OCI-LY7 (cell line): ENCODE data around the gene LGALS9. TPM values are rescaled to one million over a fixed set of nuclear protein-coding genes. Genes with fewer than 3 reads are reported as not detected.

Source experiments
- BruUV-seq: library from RNA; stranded (reverse); fragments of 400-500 nt; replicated peaks from 2 replicates; lab custom pipeline; 2021; lab: Mats Ljungman, UMichigan
- CTCF ChIA-PET: fragments of 300-600 bp; sonication (Branson Sonifier 250); formaldehyde crosslinking; loops from one replicate; lab custom pipeline; 2022; ENCODE audit warnings: antibody characterized with exemption; ENCODE audit not compliant: unreplicated experiment; lab: Charles Lee
- POLR2A ChIA-PET: fragments of 300-600 bp; sonication (Branson Sonifier 250); formaldehyde crosslinking; loops from one replicate; lab custom pipeline; 2022; ENCODE audit warnings: antibody characterized with exemption; lab: Charles Lee
- DNase-seq: peaks from one replicate; pipeline ENCODE4 v3.0.0-alpha.2; 2015; ENCODE audit warnings: low spot score
- H2AFZ ChIP-seq: fragments of 200-600 bp; sonication (generic), shearing (Covaris generic); 2 replicates; pipeline ENCODE4 v1.6.1; 2014; ENCODE audit warnings: mild to moderate bottlenecking, antibody characterized with exemption, low read length, moderate library complexity
- H3K27ac ChIP-seq: fragments of 200-600 bp; sonication (generic); 2 replicates; pipeline ENCODE4 v1.5.1; 2014; ENCODE audit warnings: mixed run types, low read depth, mild to moderate bottlenecking, moderate library complexity, low read length, inconsistent platforms; ENCODE audit not compliant: poor library complexity, severe bottlenecking
- H3K36me3 ChIP-seq: fragments of 200-600 bp; sonication (generic); 2 replicates; pipeline ENCODE4 v1.6.1; 2014; ENCODE audit warnings: mild to moderate bottlenecking, antibody characterized with exemption, low read length, moderate library complexity, mixed read lengths; ENCODE audit not compliant: insufficient read depth
- H3K4me1 ChIP-seq: fragments of 200-600 bp; sonication (generic); 2 replicates; pipeline ENCODE4 v1.5.1; 2014; ENCODE audit warnings: mild to moderate bottlenecking, low read length; ENCODE audit not compliant: insufficient read depth, poor library complexity, severe bottlenecking
- H3K4me2 ChIP-seq: fragments of 200-600 bp; sonication (generic); 2 replicates; pipeline ENCODE4 v1.6.1; 2014; ENCODE audit warnings: mild to moderate bottlenecking, low read length
- H3K4me3 ChIP-seq: fragments of 200-600 bp; sonication (generic); 2 replicates; pipeline ENCODE4 v1.5.1; 2014; ENCODE audit warnings: mild to moderate bottlenecking, low read depth, low read length; ENCODE audit not compliant: poor library complexity, severe bottlenecking
- H3K79me2 ChIP-seq: fragments of 200-600 bp; sonication (generic); 2 replicates; pipeline ENCODE4 v1.6.1; 2016; ENCODE audit warnings: low read depth, mild to moderate bottlenecking, low read length, moderate library complexity, mixed read lengths; ENCODE audit not compliant: insufficient read depth
- H3K9me2 ChIP-seq: fragments of 200-600 bp; sonication (generic); 2 replicates; pipeline ENCODE4 v1.6.1; 2016; ENCODE audit warnings: mild to moderate bottlenecking, low read length, mixed read lengths; ENCODE audit not compliant: insufficient read depth
- H3K9me3 ChIP-seq: fragments of 200-600 bp; sonication (generic); 2 replicates; pipeline ENCODE4 v1.6.1; 2014; ENCODE audit warnings: mild to moderate bottlenecking, mixed run types, low read length, mixed read lengths
- H4K20me1 ChIP-seq: fragments of 200-600 bp; sonication (generic); 2 replicates; pipeline ENCODE4 v1.6.1; 2014; ENCODE audit warnings: mild to moderate bottlenecking, antibody characterized with exemption, low read length, moderate library complexity, mixed read lengths; ENCODE audit not compliant: insufficient read depth
- CTCF ChIP-seq: fragments of 200-600 bp; sonication (generic); conservative IDR thresholded peaks from 2 replicates; pipeline ENCODE4 v1.5.1; 2014; ENCODE audit warnings: mild to moderate bottlenecking, antibody characterized with exemption, low read length, moderate library complexity, mixed read lengths
- EZH2phosphoT487 ChIP-seq: fragments of 200-600 bp; sonication (generic); IDR thresholded peaks from 2 replicates; pipeline ENCODE4 v1.6.1; 2018; ENCODE audit warnings: low read depth, borderline replicate concordance, mild to moderate bottlenecking, mixed run types, antibody characterized with exemption, low read length, moderate library complexity, mixed read lengths
- intact Hi-C: fragments of 100-400 bp; cut with micrococcal nuclease; formaldehyde crosslinking; loops from one replicate; pipeline ENCODE4 v1.10.0; 2022; ENCODE audit not compliant: unreplicated experiment
- total RNA-seq, 2 experiments: library from RNA; depleted of rRNA in 1 of 2; stranded (reverse); fragments of >200 nt in 1 of 2; shearing (Covaris generic) in 1 of 2; gene quantifications; 2 replicates each; pipeline ENCODE4 v1.2.3, GENCODE V29; 2014 to 2022

The LGALS9 gene
- total RNA-seq, 2 experiments from 2014 or later: 2.2 to 4.2 TPM

GRCh38 chr17:27610304-27610677 is 20.7 kb upstream of the LGALS9 start:
- Histone ChIP-seq H3K4me2 (no peak overlapping the region), H3K4me3 (no peak overlapping the region), H3K36me3 (no peaks in the 10 kb centered on the region), H3K9me2 (no peaks in the 10 kb centered on the region), H4K20me1 (no peaks in the 10 kb centered on the region), H3K79me2 (no peaks in the 10 kb centered on the region), H2AFZ (no peak overlapping the region), H3K4me1 (no peaks in the 10 kb centered on the region), H3K27ac (no peak overlapping the region), H3K9me3 (no peaks in the 10 kb centered on the region)
- no peak for DNase-seq
- intact Hi-C loops: no loop called here
- TF ChIP-seq EZH2phosphoT487: no peak
- no peak for TF ChIP-seq CTCF
- no TSS peak for BruUV-seq
- POLR2A ChIA-PET: no interaction called here
- CTCF ChIA-PET: no interaction called here

DNA sequence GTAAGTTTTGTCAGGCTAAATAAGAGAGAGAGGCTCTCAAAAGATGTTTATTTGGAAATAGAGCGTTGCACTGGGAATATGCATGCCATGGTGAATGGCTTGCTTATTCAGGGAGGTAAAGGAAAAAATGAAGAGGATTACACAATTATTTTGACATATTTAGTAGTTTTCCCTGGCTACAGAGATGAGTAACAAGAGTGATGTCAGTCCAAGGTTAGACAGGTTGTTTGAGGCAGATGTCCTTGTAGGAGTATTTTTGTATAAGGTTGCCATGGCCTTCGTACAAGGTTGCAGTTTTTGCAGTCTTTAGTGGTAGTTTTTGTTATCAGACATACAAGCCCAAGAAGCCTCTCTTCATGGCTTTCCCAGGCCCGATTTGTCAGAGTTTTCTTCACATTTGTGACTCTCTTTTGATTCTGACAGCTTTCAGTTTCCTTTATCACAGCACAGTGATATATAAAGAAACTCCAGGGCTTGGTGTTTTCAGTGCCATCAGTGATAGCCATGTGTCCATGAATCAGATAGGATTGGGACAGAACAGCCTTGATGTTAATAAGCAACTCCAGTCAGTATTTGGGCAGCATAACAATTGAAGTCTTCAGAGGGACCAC is 18.7 kb upstream of the LGALS9 start:
- Histone ChIP-seq H3K9me3 (no peaks in the 10 kb centered on the region), H4K20me1 (no peaks in the 10 kb centered on the region), H3K4me1 (no peaks in the 10 kb centered on the region), H3K4me2 (no peak overlapping the region), H3K9me2 (no peaks in the 10 kb centered on the region), H3K36me3 (no peaks in the 10 kb centered on the region), H3K4me3 (no peak overlapping the region), H3K27ac (no peak overlapping the region), H2AFZ (no peak overlapping the region), H3K79me2 (no peaks in the 10 kb centered on the region)
- TF ChIP-seq EZH2phosphoT487 (no peak), CTCF (no peak)
- intact Hi-C loops: no loop called here
- ChIA-PET CTCF (no interaction called here), POLR2A (no interaction called here)
- no TSS peak for BruUV-seq
- DNase-seq: no peak

- POLR2A ChIA-PET: no interaction called here
- H2AFZ ChIP-seq: no peak overlapping the region
- no peak for DNase-seq
- H3K4me1 ChIP-seq: no peaks in the 10 kb centered on the region
- H4K20me1 ChIP-seq: no peaks in the 10 kb centered on the region
- no peaks in the 10 kb centered on the region for H3K9me3 ChIP-seq
- no peak for TF ChIP-seq EZH2phosphoT487
- no peak for TF ChIP-seq CTCF
- H3K9me2 ChIP-seq: no peaks in the 10 kb centered on the region
- H3K4me2 ChIP-seq: no peak overlapping the region
- no peaks in the 10 kb centered on the region for H3K36me3 ChIP-seq
- CTCF ChIA-PET: no interaction called here
- H3K79me2 ChIP-seq: no peaks in the 10 kb centered on the region
- BruUV-seq: no TSS peak
- H3K4me3 ChIP-seq: no peak overlapping the region
- no peak overlapping the region for H3K27ac ChIP-seq
- intact Hi-C loops: no loop called here
Observed at GRCh38 chr17:27613433-27613832, 17.6 kb upstream of the LGALS9 start.
